Panc1 (cell line): Measurements from ENCODE around the gene MORN1. TPM values are rescaled to one million over a fixed set of nuclear protein-coding genes. Genes with fewer than 3 reads are reported as not detected.

Source experiments
- ATAC-seq: fragments of 200-7000 bp; cut with Tn5 transposase; 2 replicates; pipeline ENCODE4 v1.9.1; 2020; ENCODE audit warnings: mild to moderate bottlenecking, moderate library complexity
- BruUV-seq: library from RNA; stranded (reverse); fragments of 400-500 nt; replicated peaks from 2 replicates; lab custom pipeline; 2021; lab: Mats Ljungman, UMichigan
- CTCF ChIA-PET: fragments of 300-600 bp; sonication (Branson Sonifier 250); formaldehyde crosslinking; loops from one replicate; lab custom pipeline; 2022; ENCODE audit warnings: antibody characterized with exemption; lab: Charles Lee
- POLR2A ChIA-PET: fragments of 300-600 bp; sonication (Branson Sonifier 250); formaldehyde crosslinking; loops from one replicate; lab custom pipeline; 2022; ENCODE audit warnings: antibody characterized with exemption; lab: Charles Lee
- DNase-seq: peaks from one replicate; pipeline ENCODE4 v3.0.0-alpha.2; 2010; ENCODE audit warnings: low read depth, low spot score
- H3K27ac ChIP-seq: 2 replicates; pipeline ENCODE4 v1.5.1; 2011; ENCODE audit warnings: mild to moderate bottlenecking, low read length, inconsistent platforms
- H3K27me3 ChIP-seq: fragments of 200-500 bp; sonication (Bioruptor generic); 2 replicates; pipeline ENCODE4 v1.6.0; 2014; ENCODE audit warnings: low read length, inconsistent platforms; ENCODE audit not compliant: control insufficient read depth, insufficient read depth
- H3K36me3 ChIP-seq: fragments of 200-500 bp; sonication (Bioruptor generic); 2 replicates; pipeline ENCODE4 v1.5.1; 2014; ENCODE audit warnings: inconsistent platforms, mild to moderate bottlenecking, low read length, moderate library complexity; ENCODE audit not compliant: control insufficient read depth, insufficient read depth
- H3K4me1 ChIP-seq: 2 replicates; pipeline ENCODE4 v1.5.1; 2011; ENCODE audit warnings: inconsistent platforms, mild to moderate bottlenecking, low read length, moderate library complexity; ENCODE audit not compliant: control insufficient read depth, insufficient read depth
- H3K4me3 ChIP-seq, 2 experiments: 2 replicates each; pipeline ENCODE4 v1.5.1; 2011 to 2012; ENCODE audit warnings: low read depth in 2 of 2, low read length in 2 of 2, mild to moderate bottlenecking in 2 of 2, inconsistent platforms in 1 of 2, moderate library complexity in 1 of 2
- H3K9me3 ChIP-seq: fragments of 200-500 bp; sonication (Bioruptor generic); 2 replicates; pipeline ENCODE4 v1.5.1; 2014; ENCODE audit warnings: low read depth, mild to moderate bottlenecking, inconsistent platforms, low read length, moderate library complexity; ENCODE audit not compliant: control insufficient read depth, insufficient read depth
- CTCF ChIP-seq: fragments of 450-650 bp; IDR thresholded peaks from 2 replicates; pipeline ENCODE4 v1.5.1; 2017; ENCODE audit warnings: mild to moderate bottlenecking
- POLR2AphosphoS5 ChIP-seq: IDR thresholded peaks from 2 replicates; pipeline ENCODE4 v1.6.1; 2012; ENCODE audit warnings: mild to moderate bottlenecking, low read depth, low read length, moderate library complexity
- REST ChIP-seq, 2 experiments: IDR thresholded peaks; 2 replicates each; pipeline ENCODE4 v1.6.1; 2011 to 2012; ENCODE audit warnings: low read depth in 2 of 2, control low read depth in 1 of 2, low read length in 1 of 2, mild to moderate bottlenecking in 1 of 2, moderate library complexity in 1 of 2; ENCODE audit not compliant: insufficient read depth in 1 of 2
- SIN3A ChIP-seq: IDR thresholded peaks from 2 replicates; pipeline ENCODE4 v1.6.1; 2012; ENCODE audit warnings: low read depth, mild to moderate bottlenecking, low read length, moderate library complexity, borderline replicate concordance; ENCODE audit not compliant: insufficient read depth
- TCF7L2 ChIP-seq: IDR thresholded peaks from 2 replicates; pipeline ENCODE4 v1.6.1; 2011; ENCODE audit warnings: mild to moderate bottlenecking, low read depth, low read length, inconsistent platforms
- in situ Hi-C: cut with HindIII; loops from 2 replicates; pipeline ENCODE4 v1.10.0; 2016; ENCODE audit warnings: low sequenced_read_pairs, low pct_unique_long_range_greater_than_20kb
- intact Hi-C: fragments of 100-400 bp; cut with micrococcal nuclease; formaldehyde crosslinking; loops from one replicate; pipeline ENCODE4 v1.10.0; 2022; ENCODE audit not compliant: unreplicated experiment
- total RNA-seq: library from RNA; stranded (reverse); gene quantifications from one replicate; pipeline ENCODE4 v1.2.1, GENCODE V29; 2021; ENCODE audit not compliant: unreplicated experiment

The MORN1 gene
- total RNA-seq, 1 experiment from 2014 or later, result 21.3 TPM

- H3K27me3 ChIP-seq, result no peaks in the 10 kb centered on the region
- H3K4me1 ChIP-seq, result peaks cover 34% of the 10 kb centered on the region
- no peaks in the 10 kb centered on the region for H3K9me3 ChIP-seq
- in situ Hi-C loops, result no loop called here
- CTCF ChIA-PET, result no interaction called here
- no TSS peak for BruUV-seq
- ATAC-seq, result no peak
- H3K27ac ChIP-seq, result no peak overlapping the region
- TF ChIP-seq POLR2AphosphoS5, result no peak
- TF ChIP-seq REST (IDR thresholded peaks at IDR 0.05; ENCODE audit: insufficient read depth in 1 of 2, low read depth in 2 of 2, low read length in 1 of 2), result no peak
- no peak for TF ChIP-seq TCF7L2
- TF ChIP-seq SIN3A, result no peak
- no peak for TF ChIP-seq CTCF
- intact Hi-C loops, result no loop called here
- DNase-seq, result no peak
- POLR2A ChIA-PET, result no interaction called here
- H3K4me3 ChIP-seq, result no peak overlapping the region
- no peaks in the 10 kb centered on the region for H3K36me3 ChIP-seq
Observed at GRCh38 chr1:2272686-2273400, 118.5 kb downstream of the MORN1 start.

GRCh38 chr1:2271841-2272655 lies 119.3 kb downstream of the MORN1 start:
- Histone ChIP-seq H3K4me1 (peaks cover 34% of the 10 kb centered on the region), H3K9me3 (no peaks in the 10 kb centered on the region), H3K4me3 (no peak overlapping the region), H3K27ac (no peak overlapping the region), H3K27me3 (no peaks in the 10 kb centered on the region), H3K36me3 (no peaks in the 10 kb centered on the region)
- POLR2A ChIA-PET, result no interaction called here
- in situ Hi-C loops, result no loop called here
- ATAC-seq (no peak), DNase-seq (no peak)
- TF ChIP-seq SIN3A (no peak), TCF7L2 (no peak), POLR2AphosphoS5 (no peak), CTCF (no peak), REST (IDR thresholded peaks at IDR 0.05; ENCODE audit: insufficient read depth in 1 of 2, low read depth in 2 of 2, low read length in 1 of 2) (no peak)
- BruUV-seq, result no TSS peak
- intact Hi-C loops, result no loop called here
- CTCF ChIA-PET, result no interaction called here
